HG03558 (cell line): ENCODE measurements around the gene SPAG16.
"Not testable (repeated sequence)": the region's sequence is repeated elsewhere in the genome, so short reads cannot be mapped to it uniquely, and the experiment has no call there.

Experiments used
- ATAC-seq: cut with Tn5 transposase; IDR thresholded peaks from one replicate; pipeline ENCODE4 v1.9.1; 2021; ENCODE audit warnings: moderate number of reproducible peaks; ENCODE audit not compliant: unreplicated experiment; ENCODE audit errors: extremely low read depth

SPAG16 gene

DNA sequence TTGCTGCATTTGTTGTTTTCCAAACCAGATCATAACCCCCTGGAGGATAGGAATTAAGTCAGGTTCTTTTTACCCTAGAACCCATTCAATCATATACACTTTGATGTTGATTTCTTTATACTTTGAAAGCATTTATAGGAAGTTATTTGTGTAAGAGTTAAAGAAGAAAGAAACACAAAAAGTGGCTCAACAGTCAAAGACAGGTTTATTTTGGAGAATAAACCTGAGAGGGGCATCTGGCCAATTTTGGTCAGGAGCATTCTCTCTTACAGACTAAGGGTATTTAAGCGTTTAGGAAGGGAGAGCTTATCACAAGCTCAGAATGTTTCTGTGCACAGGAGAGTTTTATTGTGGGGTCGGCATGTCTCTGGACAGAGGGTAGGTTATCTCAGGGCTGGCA lies 398.0 kb downstream of the SPAG16 start:
- ATAC-seq: no peak

DNA sequence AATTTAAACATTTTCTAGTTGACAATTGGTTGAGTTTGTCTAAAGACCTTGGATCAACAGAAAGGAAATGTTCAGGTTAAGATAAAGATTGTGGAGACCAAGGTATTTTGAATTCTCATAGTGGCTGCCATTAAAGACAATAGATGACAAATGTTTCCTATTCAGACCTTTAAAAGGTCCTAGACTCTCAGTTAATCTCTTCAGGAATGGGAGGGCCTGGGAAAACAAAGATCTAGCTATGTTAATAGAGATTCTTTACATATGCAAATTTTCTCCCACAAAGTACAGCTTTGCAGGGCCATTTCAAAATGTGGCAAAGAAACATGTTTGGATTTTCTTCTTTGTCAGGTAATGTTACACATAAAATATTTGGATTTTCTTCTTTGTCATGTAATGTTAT lies 403.9 kb downstream of the SPAG16 start:
- no peak for ATAC-seq

DNA sequence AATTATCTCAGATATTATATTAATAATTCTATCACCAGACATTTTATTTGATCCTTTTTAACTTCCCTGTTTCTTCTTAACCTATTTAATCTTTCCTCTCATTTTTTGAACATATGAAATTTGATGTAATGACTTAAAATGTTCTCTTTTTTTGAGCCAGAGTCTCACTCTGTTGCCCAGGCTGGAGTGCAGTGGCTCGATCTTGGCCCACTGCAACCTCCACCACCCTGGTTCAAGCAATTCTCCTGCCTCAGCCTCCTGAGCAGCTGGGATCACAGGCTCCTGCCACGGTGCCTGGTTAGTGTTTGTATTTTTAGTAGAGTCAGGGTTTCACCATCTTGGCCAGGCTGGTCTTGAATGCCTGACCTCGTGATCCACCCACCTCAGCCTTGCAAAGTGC lies 404.6 kb downstream of the SPAG16 start:
- ATAC-seq: not testable (repeated sequence)

DNA sequence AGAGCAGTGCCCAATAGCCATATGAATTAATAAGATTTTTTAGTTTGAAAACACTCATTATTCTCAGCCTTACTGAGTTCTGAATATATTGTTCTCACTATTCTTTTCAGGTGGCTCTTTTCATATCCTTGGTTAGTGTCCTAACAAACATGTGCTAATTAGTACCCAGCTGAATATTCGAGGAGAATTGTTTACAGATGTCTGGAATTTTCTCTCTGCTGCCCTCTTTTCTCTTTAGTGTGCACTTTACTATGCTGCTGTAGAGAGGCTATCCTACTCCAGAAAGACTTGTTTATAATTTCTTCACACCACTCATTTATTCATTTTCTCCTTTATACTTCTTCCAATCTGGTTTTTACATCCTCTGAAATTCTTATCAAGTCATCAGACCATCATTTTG lies 405.3 kb downstream of the SPAG16 start:
- no peak for ATAC-seq

DNA sequence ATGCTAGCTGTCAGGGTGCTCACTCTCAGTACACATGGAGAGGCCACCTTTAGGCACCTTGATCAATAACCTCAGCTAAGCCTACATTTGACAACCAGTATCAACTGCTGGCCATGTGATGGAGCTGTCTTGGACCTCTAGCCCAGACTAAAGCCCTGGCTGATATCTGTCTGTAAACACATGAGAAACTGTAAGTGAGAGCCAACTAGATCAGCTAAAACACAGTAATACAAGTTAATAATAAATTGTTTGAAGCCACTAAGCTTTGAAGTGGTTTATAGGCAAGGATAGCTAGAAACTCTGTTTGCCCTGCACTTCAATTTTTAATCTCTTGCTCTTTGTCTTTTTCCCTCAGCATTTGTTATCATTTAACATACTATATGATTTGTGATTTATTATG lies 407.1 kb downstream of the SPAG16 start:
- ATAC-seq: no peak

DNA sequence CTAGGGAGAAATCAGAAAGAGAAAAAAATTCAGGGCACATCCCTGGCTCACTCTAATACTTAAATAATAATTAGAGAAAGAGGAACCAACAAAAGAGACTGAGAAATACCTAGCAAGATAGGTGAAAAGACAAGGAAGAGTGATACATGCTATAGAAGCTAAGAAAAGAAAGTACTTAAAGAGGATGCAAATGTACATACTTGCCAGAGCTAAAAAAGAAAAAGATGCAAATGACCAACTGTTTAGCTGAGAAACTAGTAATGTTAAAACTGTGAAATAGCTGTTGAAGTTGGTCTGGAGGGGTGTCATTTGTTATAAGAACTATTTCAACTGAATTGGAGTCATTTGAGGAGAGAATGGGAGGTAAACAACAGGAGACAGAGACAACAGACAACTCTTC lies 412.2 kb downstream of the SPAG16 start:
- no peak for ATAC-seq

DNA sequence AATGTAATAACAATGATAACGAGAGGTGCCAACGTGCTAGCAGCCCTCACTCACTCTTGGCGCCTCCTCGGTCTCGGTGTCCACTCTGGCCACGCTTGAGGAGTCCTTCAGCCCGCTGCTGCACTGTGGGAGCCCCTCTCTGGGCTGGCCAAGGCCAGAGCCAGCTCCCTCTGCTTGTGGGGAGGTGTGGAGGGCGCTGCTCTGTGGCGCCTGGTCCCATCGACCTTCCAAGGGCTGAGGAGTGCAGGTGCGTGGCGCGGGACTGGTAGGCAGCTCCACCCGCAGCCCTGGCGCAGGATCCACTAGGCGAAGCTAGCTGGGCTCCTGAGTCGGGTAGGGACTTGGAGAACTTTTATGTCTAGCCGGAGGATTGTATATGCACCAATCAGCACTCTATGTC lies 417.1 kb downstream of the SPAG16 start:
- not testable (repeated sequence) for ATAC-seq

DNA sequence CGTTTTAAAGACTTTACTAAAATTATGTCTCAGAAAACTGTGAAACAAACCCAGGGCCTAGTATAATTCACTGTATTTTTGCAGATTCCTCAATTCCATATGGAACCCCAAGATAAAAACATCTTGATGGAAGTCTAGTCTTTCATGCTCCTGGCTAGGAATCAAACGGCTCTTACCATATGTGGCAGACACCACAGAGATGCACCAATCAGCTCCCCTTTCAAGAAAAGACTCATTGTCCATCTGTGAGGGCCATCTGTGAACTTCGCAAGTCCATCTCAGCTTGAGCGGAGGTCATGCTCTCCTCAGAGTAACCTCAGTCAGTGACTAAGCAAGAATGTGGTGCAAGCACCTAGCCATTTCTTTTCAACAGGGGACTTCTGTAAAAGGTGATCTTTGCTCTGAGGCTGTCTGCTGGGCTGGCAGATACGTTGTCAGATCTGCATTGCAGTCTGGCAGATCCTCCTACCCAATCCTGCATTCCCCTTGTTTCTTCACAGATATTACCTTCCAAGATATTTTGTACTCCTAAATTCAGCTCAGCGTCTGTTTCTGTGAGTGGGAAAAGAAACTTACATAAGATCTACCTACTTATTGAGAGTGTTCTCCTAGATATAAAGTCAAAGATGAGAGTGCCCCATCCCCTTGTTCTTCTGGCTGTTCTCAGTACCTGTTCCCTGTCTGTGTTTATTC lies 419.3 kb downstream of the SPAG16 start:
- no peak for ATAC-seq

DNA sequence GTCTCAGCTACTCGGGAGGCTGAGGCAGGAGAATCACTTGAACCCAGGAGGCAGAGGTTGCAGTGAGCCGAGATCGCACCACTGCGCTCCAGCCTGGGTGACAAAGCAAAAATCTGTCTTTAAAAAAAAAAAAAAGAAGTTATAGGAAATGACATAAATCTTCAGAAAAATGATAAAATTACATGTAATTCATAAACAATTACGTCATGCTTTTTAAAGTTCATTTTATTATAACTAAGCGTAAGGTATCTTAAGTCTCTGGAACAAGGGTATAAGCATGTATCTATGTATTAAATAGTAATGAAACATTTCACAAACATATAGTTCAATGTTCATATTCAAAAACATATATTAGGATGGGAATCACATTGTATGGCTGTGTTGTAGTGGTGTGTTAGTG lies 425.9 kb downstream of the SPAG16 start:
- no peak for ATAC-seq

DNA sequence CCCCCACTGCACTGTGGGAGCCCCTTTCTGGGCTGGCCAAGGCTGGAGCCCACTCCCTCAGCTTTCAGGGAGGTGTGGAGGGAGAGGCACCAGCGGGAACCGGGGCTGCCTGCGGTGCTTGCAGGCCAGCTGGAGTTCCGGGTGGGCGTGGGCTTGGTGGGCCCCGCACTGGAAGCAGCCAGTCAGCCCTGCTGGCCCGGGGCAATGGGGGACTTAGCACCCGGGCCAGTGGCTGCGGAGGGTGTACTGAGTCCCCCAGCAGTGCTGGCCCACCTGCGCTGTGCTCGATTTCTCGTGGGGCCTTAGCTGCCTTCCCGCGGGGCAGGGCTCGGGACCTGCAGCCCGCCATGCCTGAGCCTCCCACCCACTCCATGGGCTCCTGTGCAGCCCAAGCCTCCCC lies 434.1 kb downstream of the SPAG16 start:
- not testable (repeated sequence) for ATAC-seq

DNA sequence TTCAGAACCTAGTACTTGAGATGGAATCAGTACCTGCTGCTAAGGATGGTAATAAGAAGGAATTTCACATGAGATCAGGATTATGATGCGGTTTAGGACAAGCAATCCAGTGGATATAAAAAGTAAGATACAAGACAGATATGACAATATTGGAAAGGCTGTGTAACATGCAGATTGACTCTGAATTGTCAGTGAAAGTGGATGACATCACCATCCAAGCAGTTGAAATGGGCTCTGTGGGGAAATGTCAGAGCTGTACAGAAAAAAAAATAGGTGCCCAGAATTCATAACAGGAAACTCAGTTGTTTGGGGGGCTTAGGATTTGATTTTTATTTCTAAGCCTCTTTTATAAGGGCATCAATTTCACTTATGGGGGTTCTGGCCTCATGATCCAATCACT lies 438.3 kb downstream of the SPAG16 start:
- no peak for ATAC-seq

DNA sequence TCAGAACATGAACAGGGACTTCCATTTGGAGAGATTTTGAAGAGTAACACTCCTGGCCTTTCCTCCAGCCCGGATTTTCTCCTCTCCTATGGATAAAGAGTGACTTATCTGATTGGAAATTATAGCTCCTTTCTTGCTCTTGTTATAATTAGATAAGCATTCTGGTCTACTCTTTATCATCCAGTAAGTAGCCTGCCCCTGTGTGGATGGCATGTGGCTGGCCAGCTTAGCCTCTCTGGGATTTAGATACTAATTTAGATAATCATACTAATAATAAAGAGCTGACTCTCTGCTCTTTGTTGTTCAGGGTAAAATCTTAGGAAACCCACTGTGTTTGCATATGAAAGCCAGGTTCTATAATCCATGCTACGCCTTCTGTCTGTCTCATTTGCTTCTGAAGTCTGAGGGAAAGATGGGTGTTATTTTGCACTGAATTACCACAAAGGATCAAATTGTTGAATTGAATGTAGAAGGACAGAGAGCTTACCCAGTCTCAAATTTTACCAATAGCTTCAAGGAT lies 438.8 kb downstream of the SPAG16 start:
- no peak for ATAC-seq

DNA sequence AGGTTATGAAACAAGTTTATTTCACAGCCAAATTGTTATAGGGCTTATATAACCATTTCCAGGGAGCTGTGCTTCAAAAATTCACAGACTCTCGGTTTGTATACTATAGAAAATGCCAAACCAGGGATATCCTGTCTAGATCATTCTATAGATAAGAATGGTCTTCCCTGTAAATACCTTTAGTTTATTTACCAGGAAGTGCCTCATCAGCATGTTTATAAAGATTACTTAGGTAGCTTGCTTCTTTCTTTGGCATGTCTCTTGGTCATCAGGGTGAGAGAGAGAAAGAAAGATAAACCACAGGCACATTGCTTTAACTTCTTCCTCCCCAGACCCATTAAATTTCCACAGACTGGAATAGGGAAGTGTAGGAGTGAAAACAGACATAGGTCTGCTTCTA lies 439.4 kb downstream of the SPAG16 start:
- ATAC-seq: no peak

DNA sequence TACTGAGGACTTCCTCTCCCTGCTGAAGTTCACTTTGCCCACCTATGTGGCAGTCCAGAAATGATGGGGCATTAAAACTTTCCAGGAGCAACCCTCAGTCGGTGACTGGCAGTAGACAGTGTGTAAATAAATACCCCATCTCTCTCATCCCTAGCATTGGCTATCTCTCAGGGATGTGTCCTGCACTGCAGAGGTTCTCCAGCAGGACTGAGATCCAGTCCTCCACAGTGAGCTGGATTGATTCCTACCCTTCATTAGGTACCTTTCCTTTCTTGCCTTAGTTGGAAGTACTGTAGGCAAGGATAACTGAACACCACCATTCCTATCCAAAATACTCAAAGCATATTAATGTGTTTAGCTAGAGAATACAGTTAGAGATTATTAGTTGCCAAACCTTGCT lies 441.8 kb downstream of the SPAG16 start:
- no peak for ATAC-seq

DNA sequence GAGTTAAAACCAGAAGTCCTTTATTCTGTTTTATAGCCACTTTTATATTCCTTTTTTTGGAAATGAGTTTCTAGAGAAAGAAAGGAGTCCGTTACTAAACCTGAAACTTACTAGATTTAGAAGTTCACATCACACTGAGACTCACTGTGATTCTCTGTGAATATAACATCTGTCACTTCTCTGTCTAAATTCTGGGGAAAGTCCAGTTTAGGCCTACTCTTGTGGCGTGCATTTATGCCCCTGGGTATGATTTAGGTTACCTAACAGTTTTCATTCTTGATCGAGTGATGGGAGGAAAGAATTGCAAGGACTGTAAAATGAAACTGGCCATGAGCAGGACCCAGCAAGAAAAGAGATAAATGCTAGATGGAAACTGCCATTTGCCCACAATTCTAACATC lies 449.6 kb downstream of the SPAG16 start:
- ATAC-seq: peak; percentile 92

DNA sequence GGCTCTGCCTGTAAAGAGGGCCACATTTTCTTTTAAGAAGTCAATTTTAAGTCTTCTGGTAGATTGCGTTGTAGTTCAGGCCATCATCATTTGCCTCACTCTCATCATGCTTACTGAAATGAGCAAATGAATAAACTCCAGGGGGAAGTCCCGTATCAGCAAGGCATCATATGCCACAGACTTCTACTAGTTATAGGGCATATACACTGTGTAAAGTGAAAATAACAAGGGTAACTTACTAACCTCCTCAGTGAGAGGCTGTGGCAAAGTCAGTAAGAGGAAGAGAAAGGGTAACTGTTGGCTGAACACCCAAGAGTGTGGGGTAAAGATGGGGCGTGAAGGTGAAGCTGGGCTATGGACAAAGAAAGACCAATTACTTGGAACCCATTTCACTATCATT lies 456.2 kb downstream of the SPAG16 start:
- no peak for ATAC-seq

DNA sequence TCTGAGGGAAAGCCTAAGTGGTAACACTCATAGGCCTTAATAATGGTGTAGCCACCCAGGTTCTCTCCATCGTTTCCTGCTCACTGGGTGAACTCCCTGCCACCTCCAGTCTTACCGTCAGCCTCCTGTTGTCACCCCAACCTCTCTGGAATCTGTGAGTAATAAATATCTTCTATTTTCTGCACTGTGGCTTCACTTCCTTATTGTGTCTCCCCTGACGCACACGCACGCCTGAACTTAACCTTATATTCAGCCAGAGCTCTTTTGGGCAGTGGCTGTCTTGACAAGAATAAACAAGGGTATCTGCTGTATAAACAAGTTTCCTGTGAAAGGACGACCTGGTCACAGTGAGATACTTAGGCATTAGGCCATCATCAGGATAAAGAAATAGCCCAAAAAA lies 467.2 kb downstream of the SPAG16 start:
- ATAC-seq: peak; percentile 64

DNA sequence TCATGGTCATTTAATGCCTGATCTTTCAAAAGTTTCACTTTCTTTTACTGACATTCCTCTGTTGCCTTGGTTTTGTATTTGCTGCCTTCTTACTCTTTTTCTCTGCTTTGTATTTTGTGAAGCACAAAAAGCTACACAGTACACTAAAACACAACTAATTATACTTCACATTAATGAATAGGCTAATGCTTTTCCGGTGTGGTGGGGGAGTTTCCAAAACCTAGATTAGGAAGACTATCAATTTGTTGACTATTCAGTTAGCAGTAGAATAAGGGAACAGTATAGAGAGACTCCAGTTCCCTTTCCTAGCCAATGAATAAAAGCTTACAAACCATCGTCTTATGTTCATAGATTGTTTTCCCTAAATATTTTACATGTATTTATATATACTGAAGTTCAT lies 468.3 kb downstream of the SPAG16 start:
- ATAC-seq: no peak

DNA sequence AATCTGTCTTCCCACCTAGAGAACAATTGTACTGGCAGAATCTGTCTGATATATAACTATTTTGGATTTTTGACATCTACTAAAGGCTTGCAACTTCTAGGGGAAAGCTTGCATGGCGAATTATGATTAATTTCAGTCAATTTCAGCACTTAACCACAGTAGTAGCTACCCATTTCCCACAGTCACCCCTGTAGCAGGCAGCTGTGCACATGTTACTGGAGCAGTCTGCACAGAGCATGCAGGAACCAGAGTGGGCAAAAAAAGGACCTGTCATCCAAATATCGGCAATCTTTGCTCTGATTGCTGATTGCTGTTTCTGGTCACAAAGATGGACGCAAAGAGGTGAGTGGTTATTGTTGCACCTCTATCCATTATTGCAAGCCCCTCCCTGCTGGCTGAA lies 473.3 kb downstream of the SPAG16 start:
- ATAC-seq: no peak

DNA sequence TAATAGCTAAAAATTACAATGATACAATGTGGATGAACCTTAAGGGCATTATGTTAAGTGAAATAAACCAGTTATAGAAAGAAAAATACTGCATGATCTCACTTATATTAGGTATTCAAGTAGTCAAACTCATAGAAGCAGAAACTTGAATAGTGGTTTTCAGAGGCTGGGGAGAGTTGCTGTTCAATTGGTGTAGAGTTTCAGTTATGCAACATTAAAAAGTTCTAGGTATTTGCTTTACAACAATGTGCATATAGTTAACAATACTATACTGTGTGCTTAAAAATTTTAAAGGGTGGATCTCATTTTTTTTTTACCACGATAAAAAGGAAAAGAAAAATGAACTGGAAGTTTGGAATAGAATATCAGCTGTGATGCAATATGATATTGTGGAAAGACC lies 479.1 kb downstream of the SPAG16 start:
- ATAC-seq: no peak

DNA sequence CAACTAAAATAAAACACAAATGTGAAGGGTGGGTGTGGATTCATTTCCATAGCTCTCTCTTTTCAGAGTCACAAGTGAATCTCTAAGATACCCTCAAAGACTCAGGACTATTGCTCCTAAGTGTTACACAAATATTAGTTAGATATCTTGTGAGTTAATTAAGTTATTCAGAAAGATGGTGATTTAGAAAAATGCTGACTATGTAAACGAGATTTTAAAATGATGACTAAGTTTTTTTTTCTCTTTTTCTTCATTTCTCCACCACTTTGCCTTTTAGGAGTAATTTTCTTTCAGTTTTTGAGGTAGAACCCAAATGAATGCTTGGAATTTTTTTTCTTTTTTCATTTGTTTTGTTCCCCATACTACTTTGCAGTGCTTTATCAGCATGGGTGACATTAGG lies 479.7 kb downstream of the SPAG16 start:
- ATAC-seq: no peak

DNA sequence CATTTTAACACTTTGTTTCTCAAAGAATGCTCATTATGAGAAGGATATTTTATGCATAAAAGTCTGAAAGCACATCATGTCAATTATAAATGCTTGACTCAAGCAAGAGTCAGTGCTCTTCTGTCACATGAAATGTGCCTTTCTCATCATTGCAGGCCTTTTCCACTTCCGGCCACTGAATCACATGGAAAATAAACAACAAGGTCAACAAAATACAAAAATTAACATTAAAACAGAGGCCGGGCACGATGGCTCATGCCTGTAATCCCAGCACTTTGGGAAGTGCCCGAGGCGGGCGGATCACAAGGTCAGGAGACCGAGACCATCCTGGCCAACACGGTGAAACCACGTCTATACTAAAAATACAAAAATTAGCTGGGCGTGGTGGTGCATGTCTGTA lies 480.6 kb downstream of the SPAG16 start:
- no peak for ATAC-seq

DNA sequence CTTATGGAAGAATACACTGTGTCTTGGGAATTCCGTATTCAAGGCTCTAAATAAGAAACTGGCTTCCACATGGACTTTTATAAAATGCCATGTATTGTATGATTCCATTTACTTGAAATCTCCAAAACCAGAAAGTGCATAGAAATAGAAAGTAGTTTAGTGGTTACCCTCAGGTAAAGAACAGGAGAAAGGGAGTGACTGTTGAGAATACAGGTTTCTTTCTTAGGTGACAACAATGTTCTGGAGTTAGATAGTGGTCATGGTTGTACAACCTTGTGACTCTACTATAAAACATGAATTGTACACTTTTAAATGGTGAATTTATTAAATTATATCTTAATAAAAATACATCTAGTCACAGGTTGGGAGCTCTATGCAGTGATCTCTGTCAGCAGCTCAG lies 481.8 kb downstream of the SPAG16 start:
- peak; percentile 31 for ATAC-seq
